Smooth muscle cell (in vitro differentiated cells): ENCODE results near the gene LGALS14. TPM values are rescaled to one million over a fixed set of nuclear protein-coding genes. Genes with fewer than 3 reads are reported as not detected.

Experiments used
- DNase-seq: peaks from one replicate; lab custom pipeline; 2025; ENCODE audit not compliant: unreplicated experiment; lab: John Stamatoyannopoulos, UW
- H2AFZ ChIP-seq: fragments of 200-600 bp; sonication (generic); 2 replicates; pipeline ENCODE4 v1.6.0; 2016; ENCODE audit warnings: antibody characterized with exemption, low read depth, mild to moderate bottlenecking
- H3F3A ChIP-seq: fragments of 200-600 bp; sonication (generic); 2 replicates; pipeline ENCODE4 v1.6.0; 2017; ENCODE audit warnings: antibody characterized with exemption, low read depth
- H3K27ac ChIP-seq: fragments of 200-600 bp; sonication (generic); 2 replicates; pipeline ENCODE4 v1.5.1; 2016; ENCODE audit warnings: low read depth, mild to moderate bottlenecking
- H3K27me3 ChIP-seq: fragments of 200-600 bp; sonication (generic); 2 replicates; pipeline ENCODE4 v1.6.1; 2016; ENCODE audit warnings: low read depth, mild to moderate bottlenecking
- H3K36me3 ChIP-seq: fragments of 200-600 bp; sonication (generic); 2 replicates; pipeline ENCODE4 v1.5.1; 2016; ENCODE audit warnings: low read depth
- H3K4me1 ChIP-seq: fragments of 200-600 bp; sonication (generic); 2 replicates; pipeline ENCODE4 v1.5.1; 2016; ENCODE audit warnings: low read depth
- H3K4me2 ChIP-seq: fragments of 200-600 bp; sonication (generic); 2 replicates; pipeline ENCODE4 v1.6.0; 2016; ENCODE audit warnings: mild to moderate bottlenecking
- H3K4me3 ChIP-seq: fragments of 200-600 bp; sonication (generic); 2 replicates; pipeline ENCODE4 v1.5.1; 2016; ENCODE audit warnings: mild to moderate bottlenecking
- H3K79me2 ChIP-seq: fragments of 200-600 bp; sonication (generic); 2 replicates; pipeline ENCODE4 v1.6.0; 2016; ENCODE audit warnings: low read depth, mild to moderate bottlenecking
- H3K9ac ChIP-seq: fragments of 200-600 bp; sonication (generic); 2 replicates; pipeline ENCODE4 v1.6.0; 2016; ENCODE audit warnings: low read depth
- H3K9me3 ChIP-seq: fragments of 200-600 bp; sonication (generic); replicated peaks from 2 replicates; pipeline ENCODE4 v1.5.1; 2016; ENCODE audit warnings: low read depth
- H4K20me1 ChIP-seq: fragments of 200-600 bp; sonication (generic); 2 replicates; pipeline ENCODE4 v1.6.0; 2016; ENCODE audit warnings: low read depth
- WGBS: methylation state at CpG from one replicate; pipeline ENCODE4 v1.1.7; 2016; ENCODE audit warnings: low lambda C conversion rate; 5-methylcytosine and 5-hydroxymethylcytosine counted together
- polyA plus RNA-seq: library from polyadenylated mRNA; unstranded; fragments of >200 nt; fragmentation: Nextera tagmentation; extraction: Ambion mirVana; gene quantifications from 2 replicates; pipeline ENCODE4 v1.2.1, GENCODE V29; 2016
- total RNA-seq: library from RNA; depleted of rRNA; stranded (reverse); fragments of >200 nt; gene quantifications from 2 replicates; pipeline ENCODE4 v1.2.3, GENCODE V29; 2014
- TF ChIP-seq, protein P1 (sequence below): fragments of 200-600 bp; sonication (generic); IDR thresholded peaks from 2 replicates; pipeline ENCODE4 v1.5.1; 2017; ENCODE audit warnings: borderline replicate concordance, mild to moderate bottlenecking, antibody characterized with exemption; ENCODE audit not compliant: insufficient read depth, poor library complexity, severe bottlenecking

The LGALS14 gene
- total and polyA plus RNA-seq, 2 experiments from 2014 or later, result not detected

DNA sequence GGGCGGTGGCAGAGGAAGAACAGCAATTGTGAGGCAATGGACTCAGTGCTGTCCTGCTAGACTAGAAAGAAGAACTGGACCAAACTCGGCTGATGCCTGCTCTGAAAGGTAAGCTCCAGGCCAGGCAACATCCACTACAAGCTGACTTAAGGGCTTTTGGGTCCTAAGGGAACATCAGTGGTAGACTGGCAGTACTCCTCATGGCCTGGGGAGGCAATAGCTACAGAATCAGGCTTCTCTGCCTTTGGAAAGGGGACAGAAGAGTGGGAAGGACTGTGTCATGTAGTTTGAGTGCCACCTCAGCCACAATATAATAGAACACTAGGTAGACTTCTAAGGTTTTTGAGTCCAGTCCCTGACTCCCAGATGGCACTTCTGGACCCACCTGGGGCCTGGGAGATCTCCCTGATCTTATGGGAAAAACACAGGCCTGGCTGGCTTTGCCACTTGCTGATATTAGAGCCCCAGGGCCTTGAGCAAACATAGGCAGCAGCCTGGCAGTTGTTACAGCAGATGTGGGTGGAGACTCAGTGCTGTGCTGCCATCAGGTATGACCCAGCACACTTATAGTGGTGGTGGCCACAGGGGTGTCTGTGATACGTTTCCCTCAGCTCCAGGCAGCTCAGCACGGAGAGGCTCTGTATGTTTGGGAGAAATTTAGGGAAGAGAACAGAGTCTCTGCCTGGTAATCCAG is 42.7 kb downstream of the LGALS14 start:
- TF ChIP-seq, protein P1, sequence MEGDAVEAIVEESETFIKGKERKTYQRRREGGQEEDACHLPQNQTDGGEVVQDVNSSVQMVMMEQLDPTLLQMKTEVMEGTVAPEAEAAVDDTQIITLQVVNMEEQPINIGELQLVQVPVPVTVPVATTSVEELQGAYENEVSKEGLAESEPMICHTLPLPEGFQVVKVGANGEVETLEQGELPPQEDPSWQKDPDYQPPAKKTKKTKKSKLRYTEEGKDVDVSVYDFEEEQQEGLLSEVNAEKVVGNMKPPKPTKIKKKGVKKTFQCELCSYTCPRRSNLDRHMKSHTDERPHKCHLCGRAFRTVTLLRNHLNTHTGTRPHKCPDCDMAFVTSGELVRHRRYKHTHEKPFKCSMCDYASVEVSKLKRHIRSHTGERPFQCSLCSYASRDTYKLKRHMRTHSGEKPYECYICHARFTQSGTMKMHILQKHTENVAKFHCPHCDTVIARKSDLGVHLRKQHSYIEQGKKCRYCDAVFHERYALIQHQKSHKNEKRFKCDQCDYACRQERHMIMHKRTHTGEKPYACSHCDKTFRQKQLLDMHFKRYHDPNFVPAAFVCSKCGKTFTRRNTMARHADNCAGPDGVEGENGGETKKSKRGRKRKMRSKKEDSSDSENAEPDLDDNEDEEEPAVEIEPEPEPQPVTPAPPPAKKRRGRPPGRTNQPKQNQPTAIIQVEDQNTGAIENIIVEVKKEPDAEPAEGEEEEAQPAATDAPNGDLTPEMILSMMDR, result no peak
- H2AFZ ChIP-seq, result no peak overlapping the region
- H3K4me3 ChIP-seq, result no peak overlapping the region
- H4K20me1 ChIP-seq, result no peaks in the 10 kb centered on the region
- H3K9me3 ChIP-seq, result no peaks in the 10 kb centered on the region
- H3K9ac ChIP-seq, result no peak overlapping the region
- no peaks in the 10 kb centered on the region for H3K36me3 ChIP-seq
- H3F3A ChIP-seq, result no peaks in the 10 kb centered on the region
- 74% methylated on average over 4 of the region's 4 CpGs for WGBS
- DNase-seq, result no peak
- no peaks in the 10 kb centered on the region for H3K79me2 ChIP-seq
- no peak overlapping the region for H3K4me2 ChIP-seq
- no peaks in the 10 kb centered on the region for H3K27me3 ChIP-seq
- H3K4me1 ChIP-seq, result no peaks in the 10 kb centered on the region
- no peak overlapping the region for H3K27ac ChIP-seq

DNA sequence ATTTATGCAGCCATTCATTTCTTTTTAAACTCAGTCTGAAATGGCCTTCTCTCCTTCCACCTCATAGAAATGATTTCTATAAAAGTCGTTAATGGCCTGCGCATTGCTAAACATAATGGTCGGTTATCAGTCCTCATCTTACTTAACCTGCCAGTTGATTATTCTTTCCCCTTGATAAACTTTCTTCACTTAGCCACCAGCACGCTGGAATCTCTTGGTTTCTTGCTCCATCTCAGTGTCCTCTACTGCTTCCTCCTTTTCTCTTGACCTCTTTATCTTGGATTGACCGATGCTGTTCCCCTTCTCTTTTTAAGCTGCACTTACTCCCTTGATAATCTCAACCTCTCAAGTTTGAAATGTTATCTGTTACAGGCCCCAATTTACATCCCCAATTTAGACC is 45.7 kb downstream of the LGALS14 start:
- Histone ChIP-seq H3K36me3 (no peaks in the 10 kb centered on the region), H3K27ac (no peak overlapping the region), H3K9me3 (no peaks in the 10 kb centered on the region), H3K79me2 (no peaks in the 10 kb centered on the region), H3K4me1 (no peaks in the 10 kb centered on the region), H4K20me1 (no peaks in the 10 kb centered on the region), H3K4me2 (no peak overlapping the region), H3K4me3 (no peak overlapping the region), H3K9ac (no peak overlapping the region), H2AFZ (no peak overlapping the region), H3F3A (no peaks in the 10 kb centered on the region), H3K27me3 (no peaks in the 10 kb centered on the region)
- TF ChIP-seq, protein P1, result no peak
- 84% methylated on average over 5 of the region's 5 CpGs for WGBS
- DNase-seq, result no peak

DNA sequence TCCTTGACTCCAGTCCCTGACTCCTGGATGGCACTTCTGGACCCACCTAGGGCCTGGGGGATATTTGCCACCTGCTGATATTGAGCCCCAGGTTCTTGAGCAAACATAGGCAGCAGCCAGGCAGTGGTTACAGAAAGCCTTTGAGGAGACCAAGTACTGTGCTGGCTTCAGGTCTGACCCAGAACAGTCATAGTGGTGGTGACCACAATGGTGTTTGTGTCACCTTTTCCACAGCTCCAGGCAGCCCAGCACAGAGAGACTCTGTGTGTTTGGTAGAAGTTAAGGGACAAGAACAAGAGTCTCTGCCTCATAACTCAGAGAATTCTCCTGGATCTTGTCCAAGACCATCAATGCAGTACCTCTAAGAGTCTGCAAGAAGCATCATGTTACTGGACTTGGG is 48.1 kb downstream of the LGALS14 start:
- no peak overlapping the region for H3K9ac ChIP-seq
- no peaks in the 10 kb centered on the region for H3K36me3 ChIP-seq
- H3K4me1 ChIP-seq, result no peaks in the 10 kb centered on the region
- no peaks in the 10 kb centered on the region for H3K27me3 ChIP-seq
- H3K27ac ChIP-seq, result no peak overlapping the region
- no peaks in the 10 kb centered on the region for H4K20me1 ChIP-seq
- TF ChIP-seq, protein P1, result no peak
- no peak overlapping the region for H2AFZ ChIP-seq
- H3F3A ChIP-seq, result no peaks in the 10 kb centered on the region
- no peak for DNase-seq
- no peaks in the 10 kb centered on the region for H3K79me2 ChIP-seq
- H3K9me3 ChIP-seq, result no peaks in the 10 kb centered on the region
- H3K4me2 ChIP-seq, result no peak overlapping the region
- H3K4me3 ChIP-seq, result no peak overlapping the region

DNA sequence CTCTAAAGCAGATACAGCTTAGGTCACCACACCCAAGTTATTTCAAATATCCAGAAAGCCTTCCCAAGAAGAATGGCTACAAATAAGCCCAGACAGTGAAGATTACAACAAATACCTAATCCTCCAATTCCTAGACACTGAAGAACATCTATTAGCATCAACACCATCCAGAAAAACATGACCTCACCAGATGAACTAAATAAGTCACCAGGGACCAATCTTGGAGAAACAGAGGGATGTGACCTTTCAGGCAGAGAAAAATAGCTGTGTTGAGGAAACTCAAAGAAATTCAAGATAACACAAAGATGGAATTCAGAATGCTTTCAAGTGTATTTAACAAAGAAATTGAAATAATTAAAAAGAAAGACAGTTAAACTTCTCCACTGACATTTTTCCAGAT is 48.5 kb downstream of the LGALS14 start:
- Histone ChIP-seq H3F3A (no peaks in the 10 kb centered on the region), H3K4me3 (no peak overlapping the region), H3K9ac (no peak overlapping the region), H3K9me3 (no peaks in the 10 kb centered on the region), H3K79me2 (no peaks in the 10 kb centered on the region), H3K36me3 (no peaks in the 10 kb centered on the region), H2AFZ (no peak overlapping the region), H3K27me3 (no peaks in the 10 kb centered on the region), H3K4me1 (no peaks in the 10 kb centered on the region), H3K27ac (no peak overlapping the region), H4K20me1 (no peaks in the 10 kb centered on the region), H3K4me2 (no peak overlapping the region)
- DNase-seq, result no peak
- TF ChIP-seq, protein P1, result no peak
